Karpas-422 (cell line): Measurements from ENCODE around the gene ZNF217. TPM values are rescaled to one million over a fixed set of nuclear protein-coding genes. Genes with fewer than 3 reads are reported as not detected.
"Not testable (repeated sequence)": the region's sequence is repeated elsewhere in the genome, so short reads cannot be mapped to it uniquely, and the experiment has no call there.

Source experiments
- DNase-seq: peaks from one replicate; pipeline ENCODE4 v3.0.0-alpha.2; 2015
- H2AFZ ChIP-seq: fragments of 200-600 bp; sonication (generic); 2 replicates; pipeline ENCODE4 v1.6.1; 2014; ENCODE audit warnings: antibody characterized with exemption, low read length, mixed read lengths
- H3K27ac ChIP-seq: fragments of 200-600 bp; sonication (generic); 2 replicates; pipeline ENCODE4 v1.5.1; 2014; ENCODE audit warnings: mild to moderate bottlenecking, low read length, moderate library complexity
- H3K27me3 ChIP-seq: fragments of 200-600 bp; sonication (generic); 2 replicates; pipeline ENCODE4 v1.6.1; 2014; ENCODE audit warnings: low read length, mixed read lengths
- H3K36me3 ChIP-seq: fragments of 200-600 bp; sonication (generic); 2 replicates; pipeline ENCODE4 v1.6.1; 2014; ENCODE audit warnings: low read length, mixed read lengths; ENCODE audit not compliant: insufficient read depth
- H3K4me1 ChIP-seq: fragments of 200-600 bp; sonication (generic); 2 replicates; pipeline ENCODE4 v1.6.1; 2014; ENCODE audit warnings: mild to moderate bottlenecking, low read length, mixed read lengths
- H3K4me2 ChIP-seq: fragments of 200-600 bp; sonication (generic); 2 replicates; pipeline ENCODE4 v1.6.1; 2014; ENCODE audit warnings: low read length, low read depth, mild to moderate bottlenecking; ENCODE audit not compliant: poor library complexity, severe bottlenecking
- H3K4me3 ChIP-seq: fragments of 200-600 bp; sonication (generic); 2 replicates; pipeline ENCODE4 v1.5.1; 2014; ENCODE audit warnings: mild to moderate bottlenecking, antibody characterized with exemption, low read length, mixed read lengths
- H3K79me2 ChIP-seq: fragments of 200-600 bp; sonication (generic); 2 replicates; pipeline ENCODE4 v1.6.1; 2014; ENCODE audit warnings: mild to moderate bottlenecking, low read length, mixed read lengths
- H3K9ac ChIP-seq: fragments of 200-600 bp; sonication (generic); 2 replicates; pipeline ENCODE4 v1.6.0; 2014; ENCODE audit warnings: low read length
- H3K9me2 ChIP-seq: fragments of 200-600 bp; sonication (generic), shearing (Covaris generic); replicated peaks from 2 replicates; pipeline ENCODE4 v1.6.0; 2014; ENCODE audit warnings: mild to moderate bottlenecking, low read length, moderate library complexity; ENCODE audit not compliant: insufficient read depth
- H3K9me3 ChIP-seq: fragments of 300-700, 200-600 bp; sonication (generic); 2 replicates; pipeline ENCODE4 v1.6.1; 2014; ENCODE audit warnings: low read length, mixed read lengths
- H4K20me1 ChIP-seq: fragments of 200-600 bp; sonication (generic); 2 replicates; pipeline ENCODE4 v1.6.1; 2014; ENCODE audit warnings: mild to moderate bottlenecking, antibody characterized with exemption, low read length, low read depth; ENCODE audit not compliant: insufficient read depth
- total RNA-seq: library from RNA; depleted of rRNA; stranded (reverse); fragments of >200 nt; shearing (Covaris generic); gene quantifications from 2 replicates; pipeline ENCODE4 v1.2.3, GENCODE V29; 2014; ENCODE audit warnings: low replicate concordance

Gene ZNF217
- total RNA-seq, 1 experiment from 2014 or later: 2.2 TPM

GRCh38 chr20:53550280-53551187 is 43.1 kb downstream of the ZNF217 start:
- H2AFZ ChIP-seq: no peak overlapping the region
- no peak overlapping the region for H3K9ac ChIP-seq
- DNase-seq: no peak
- H3K79me2 ChIP-seq: no peaks in the 10 kb centered on the region
- H3K27me3 ChIP-seq: no peaks in the 10 kb centered on the region
- no peaks in the 10 kb centered on the region for H3K9me2 ChIP-seq
- no peak overlapping the region for H3K4me3 ChIP-seq
- H3K36me3 ChIP-seq: no peaks in the 10 kb centered on the region
- no peaks in the 10 kb centered on the region for H4K20me1 ChIP-seq
- H3K9me3 ChIP-seq: no peaks in the 10 kb centered on the region
- H3K27ac ChIP-seq: no peak overlapping the region
- no peak overlapping the region for H3K4me2 ChIP-seq
- no peaks in the 10 kb centered on the region for H3K4me1 ChIP-seq

- no peaks in the 10 kb centered on the region for H3K27me3 ChIP-seq
- no peak overlapping the region for H3K9ac ChIP-seq
- H3K27ac ChIP-seq: no peak overlapping the region
- H3K4me1 ChIP-seq: no peaks in the 10 kb centered on the region
- no peak overlapping the region for H3K4me2 ChIP-seq
- peak; percentile 70 for DNase-seq
- no peak overlapping the region for H2AFZ ChIP-seq
- H3K36me3 ChIP-seq: no peaks in the 10 kb centered on the region
- no peaks in the 10 kb centered on the region for H3K9me3 ChIP-seq
- H3K4me3 ChIP-seq: no peak overlapping the region
- no peaks in the 10 kb centered on the region for H3K79me2 ChIP-seq
- no peaks in the 10 kb centered on the region for H3K9me2 ChIP-seq
- H4K20me1 ChIP-seq: no peaks in the 10 kb centered on the region
These were observed 45.9 kb downstream of the ZNF217 start for GRCh38 chr20:53547664-53548239.

- Histone ChIP-seq H3K9ac (no peak overlapping the region), H4K20me1 (no peaks in the 10 kb centered on the region), H3K4me3 (no peak overlapping the region), H3K4me1 (no peaks in the 10 kb centered on the region), H3K9me3 (no peaks in the 10 kb centered on the region), H3K4me2 (no peak overlapping the region), H2AFZ (no peak overlapping the region), H3K79me2 (no peaks in the 10 kb centered on the region), H3K27ac (no peak overlapping the region), H3K9me2 (no peaks in the 10 kb centered on the region), H3K27me3 (no peaks in the 10 kb centered on the region), H3K36me3 (no peaks in the 10 kb centered on the region)
- no peak for DNase-seq
These were observed 54.1 kb downstream of the ZNF217 start for GRCh38 chr20:53539516-53539915.

GRCh38 chr20:53536382-53536781 is 57.3 kb downstream of the ZNF217 start:
- H3K27ac ChIP-seq, H3K9me2 ChIP-seq: not testable (repeated sequence)

GRCh38 chr20:53535878-53536277 is 57.8 kb downstream of the ZNF217 start:
- Histone ChIP-seq H3K9ac (no peak overlapping the region), H3K9me3 (no peaks in the 10 kb centered on the region), H3K79me2 (no peaks in the 10 kb centered on the region), H3K27ac (no peak overlapping the region), H2AFZ (no peak overlapping the region), H3K4me2 (no peak overlapping the region), H3K9me2 (no peaks in the 10 kb centered on the region), H3K36me3 (no peaks in the 10 kb centered on the region), H3K4me1 (no peaks in the 10 kb centered on the region; the same call in 1 of the 2 replicates), H4K20me1 (no peaks in the 10 kb centered on the region), H3K4me3 (no peak overlapping the region), H3K27me3 (no peaks in the 10 kb centered on the region)
- no peak for DNase-seq

More at GRCh38 chr20:53536382-53536781, 57.3 kb downstream of the ZNF217 start:
- H3K27me3 ChIP-seq, H3K4me2 ChIP-seq, H3K36me3 ChIP-seq, H3K4me3 ChIP-seq, H3K9ac ChIP-seq, DNase-seq, H3K4me1 ChIP-seq, H2AFZ ChIP-seq, H4K20me1 ChIP-seq, H3K79me2 ChIP-seq, H3K9me3 ChIP-seq: not testable (repeated sequence)

- Histone ChIP-seq H2AFZ (no peak overlapping the region), H3K4me2 (no peak overlapping the region), H3K9me3 (peaks cover 2% of the 10 kb centered on the region; the same call in 1 of the 2 replicates), H3K4me1 (no peaks in the 10 kb centered on the region; the same call in 1 of the 2 replicates), H3K27ac (no peak overlapping the region), H3K9me2 (no peaks in the 10 kb centered on the region), H3K79me2 (no peaks in the 10 kb centered on the region), H3K27me3 (no peaks in the 10 kb centered on the region), H3K9ac (no peak overlapping the region), H3K36me3 (no peaks in the 10 kb centered on the region), H4K20me1 (no peaks in the 10 kb centered on the region), H3K4me3 (no peak overlapping the region)
- no peak for DNase-seq
These were observed 59.6 kb downstream of the ZNF217 start for GRCh38 chr20:53534037-53534436.

- H3K36me3 ChIP-seq: no peaks in the 10 kb centered on the region
- no peak for DNase-seq
- no peaks in the 10 kb centered on the region for H3K9me2 ChIP-seq
- no peak overlapping the region for H3K4me2 ChIP-seq
- no peak overlapping the region for H3K4me3 ChIP-seq
- H3K4me1 ChIP-seq: no peaks in the 10 kb centered on the region; the same call in 1 of the 2 replicates
- H3K9ac ChIP-seq: no peak overlapping the region
- H3K9me3 ChIP-seq: peaks cover 4% of the 10 kb centered on the region; the same call in 1 of the 2 replicates
- H4K20me1 ChIP-seq: no peaks in the 10 kb centered on the region
- no peak overlapping the region for H3K27ac ChIP-seq
- no peaks in the 10 kb centered on the region for H3K79me2 ChIP-seq
- H2AFZ ChIP-seq: no peak overlapping the region
- no peaks in the 10 kb centered on the region for H3K27me3 ChIP-seq
These were observed 60.1 kb downstream of the ZNF217 start for GRCh38 chr20:53533500-53533899.

- not testable (repeated sequence) for H3K36me3 ChIP-seq, H3K27me3 ChIP-seq, H2AFZ ChIP-seq, H3K9me2 ChIP-seq, H3K4me2 ChIP-seq, H4K20me1 ChIP-seq, H3K79me2 ChIP-seq, H3K4me3 ChIP-seq, H3K4me1 ChIP-seq, H3K9ac ChIP-seq, H3K9me3 ChIP-seq, H3K27ac ChIP-seq
- peak; percentile 43 for DNase-seq
These were observed 60.9 kb downstream of the ZNF217 start for GRCh38 chr20:53532654-53533312.
